Glutamatergic neuron (in vitro differentiated cells): Measurements from ENCODE around the gene PER3. TPM values are rescaled to one million over a fixed set of nuclear protein-coding genes. Genes with fewer than 3 reads are reported as not detected.
A peak's percentile ranks its signal among the peaks of the same experiment; 100 is the strongest.
"Not testable (repeated sequence)": the region's sequence is repeated elsewhere in the genome, so short reads cannot be mapped to it uniquely, and the experiment has no call there.

Source experiments
- DNase-seq: peaks from one replicate; pipeline ENCODE4 v3.0.0; 2022
- H3K27ac Mint-ChIP-seq: one replicate; pipeline ENCODE4 v1.8.0; 2020; ENCODE audit warnings: mild to moderate bottlenecking, mixed read lengths, inconsistent platforms; ENCODE audit not compliant: unreplicated experiment
- H3K27me3 Mint-ChIP-seq: one replicate; pipeline ENCODE4 v1.8.0; 2020; ENCODE audit warnings: mild to moderate bottlenecking, moderate library complexity, mixed read lengths, inconsistent platforms; ENCODE audit not compliant: unreplicated experiment
- H3K36me3 Mint-ChIP-seq: one replicate; pipeline ENCODE4 v1.8.0; 2020; ENCODE audit warnings: mild to moderate bottlenecking, mixed read lengths, inconsistent platforms; ENCODE audit not compliant: unreplicated experiment
- H3K4me1 Mint-ChIP-seq: one replicate; pipeline ENCODE4 v1.8.0; 2020; ENCODE audit warnings: mild to moderate bottlenecking, low read depth, mixed read lengths, inconsistent platforms; ENCODE audit not compliant: unreplicated experiment
- H3K4me3 Mint-ChIP-seq: one replicate; pipeline ENCODE4 v1.8.0; 2020; ENCODE audit warnings: mild to moderate bottlenecking, mixed read lengths, inconsistent platforms; ENCODE audit not compliant: unreplicated experiment
- H3K9me3 Mint-ChIP-seq: one replicate; pipeline ENCODE4 v1.8.0; 2020; ENCODE audit warnings: mild to moderate bottlenecking, moderate library complexity, mixed read lengths, inconsistent platforms; ENCODE audit not compliant: unreplicated experiment
- total RNA-seq: library from RNA; stranded (reverse); fragmentation: NEBNext Ultra II Directional; extraction: Animal tissue kit (Norgen Biotek cat#: 25700); gene quantifications from one replicate; pipeline ENCODE4 v1.2.1, GENCODE V29; 2021; ENCODE audit not compliant: unreplicated experiment
- TF ChIP-seq, protein P1 (sequence below): fragments of 200-600 bp; sonication (generic); IDR thresholded peaks from one replicate; pipeline ENCODE4 v1.5.0; 2021; ENCODE audit not compliant: partially characterized antibody, unreplicated experiment

PER3 gene
- total RNA-seq, 1 donor from 2014 or later, result 3.6 TPM

- peaks cover 37% of the 10 kb centered on the region for H3K36me3 Mint-ChIP-seq
- peaks cover 9% of the 10 kb centered on the region for H3K9me3 Mint-ChIP-seq
- H3K27me3 Mint-ChIP-seq, result peaks cover 7% of the 10 kb centered on the region
- DNase-seq, result no peak
- TF ChIP-seq, protein P1, sequence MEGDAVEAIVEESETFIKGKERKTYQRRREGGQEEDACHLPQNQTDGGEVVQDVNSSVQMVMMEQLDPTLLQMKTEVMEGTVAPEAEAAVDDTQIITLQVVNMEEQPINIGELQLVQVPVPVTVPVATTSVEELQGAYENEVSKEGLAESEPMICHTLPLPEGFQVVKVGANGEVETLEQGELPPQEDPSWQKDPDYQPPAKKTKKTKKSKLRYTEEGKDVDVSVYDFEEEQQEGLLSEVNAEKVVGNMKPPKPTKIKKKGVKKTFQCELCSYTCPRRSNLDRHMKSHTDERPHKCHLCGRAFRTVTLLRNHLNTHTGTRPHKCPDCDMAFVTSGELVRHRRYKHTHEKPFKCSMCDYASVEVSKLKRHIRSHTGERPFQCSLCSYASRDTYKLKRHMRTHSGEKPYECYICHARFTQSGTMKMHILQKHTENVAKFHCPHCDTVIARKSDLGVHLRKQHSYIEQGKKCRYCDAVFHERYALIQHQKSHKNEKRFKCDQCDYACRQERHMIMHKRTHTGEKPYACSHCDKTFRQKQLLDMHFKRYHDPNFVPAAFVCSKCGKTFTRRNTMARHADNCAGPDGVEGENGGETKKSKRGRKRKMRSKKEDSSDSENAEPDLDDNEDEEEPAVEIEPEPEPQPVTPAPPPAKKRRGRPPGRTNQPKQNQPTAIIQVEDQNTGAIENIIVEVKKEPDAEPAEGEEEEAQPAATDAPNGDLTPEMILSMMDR, result no peak
- H3K4me1 Mint-ChIP-seq, result no peaks in the 10 kb centered on the region
- no peak overlapping the region for H3K27ac Mint-ChIP-seq
- no peak overlapping the region for H3K4me3 Mint-ChIP-seq
These were observed 5.7 kb downstream of the PER3 start for GRCh38 chr1:7789828-7790227.

- not testable (repeated sequence) for H3K27me3 Mint-ChIP-seq, H3K4me1 Mint-ChIP-seq, H3K4me3 Mint-ChIP-seq, DNase-seq, H3K27ac Mint-ChIP-seq, H3K9me3 Mint-ChIP-seq
- H3K36me3 Mint-ChIP-seq, result peaks cover 40% of the 10 kb centered on the region
These were observed 6.9 kb downstream of the PER3 start for GRCh38 chr1:7791027-7791426.

- Mint-ChIP-seq H3K36me3 (peaks cover 27% of the 10 kb centered on the region), H3K27me3 (peaks cover 2% of the 10 kb centered on the region), H3K4me3 (no peak overlapping the region), H3K9me3 (peaks cover 4% of the 10 kb centered on the region), H3K27ac (no peak overlapping the region), H3K4me1 (no peaks in the 10 kb centered on the region)
- TF ChIP-seq, protein P1, result no peak
- DNase-seq, result no peak
These were observed 11.3 kb downstream of the PER3 start for GRCh38 chr1:7795406-7795805.

DNA sequence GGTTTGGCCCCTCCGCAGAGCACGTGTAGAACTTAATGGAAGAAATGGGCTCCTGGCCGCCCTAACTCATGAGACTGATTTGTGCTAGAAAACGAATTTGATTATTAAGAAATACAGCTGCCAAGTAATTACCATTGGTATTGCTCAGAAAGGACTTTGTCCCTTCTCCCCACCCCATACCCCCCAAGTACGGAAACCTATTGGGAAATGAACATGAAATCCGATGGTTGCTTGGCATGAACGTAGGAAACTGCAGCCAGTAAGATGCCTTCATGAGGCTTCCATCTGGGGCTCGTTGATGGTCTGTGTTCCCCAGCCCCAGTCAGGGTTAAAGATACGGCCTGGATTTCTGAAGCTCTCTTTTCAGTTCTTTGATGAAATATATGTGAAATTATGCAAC is 21.4 kb downstream of the PER3 start:
- Mint-ChIP-seq H3K27ac (no peak overlapping the region), H3K4me3 (no peak overlapping the region), H3K9me3 (no peaks in the 10 kb centered on the region), H3K36me3 (no peaks in the 10 kb centered on the region), H3K27me3 (no peaks in the 10 kb centered on the region), H3K4me1 (no peaks in the 10 kb centered on the region)
- TF ChIP-seq, protein P1, result no peak
- no peak for DNase-seq

DNA sequence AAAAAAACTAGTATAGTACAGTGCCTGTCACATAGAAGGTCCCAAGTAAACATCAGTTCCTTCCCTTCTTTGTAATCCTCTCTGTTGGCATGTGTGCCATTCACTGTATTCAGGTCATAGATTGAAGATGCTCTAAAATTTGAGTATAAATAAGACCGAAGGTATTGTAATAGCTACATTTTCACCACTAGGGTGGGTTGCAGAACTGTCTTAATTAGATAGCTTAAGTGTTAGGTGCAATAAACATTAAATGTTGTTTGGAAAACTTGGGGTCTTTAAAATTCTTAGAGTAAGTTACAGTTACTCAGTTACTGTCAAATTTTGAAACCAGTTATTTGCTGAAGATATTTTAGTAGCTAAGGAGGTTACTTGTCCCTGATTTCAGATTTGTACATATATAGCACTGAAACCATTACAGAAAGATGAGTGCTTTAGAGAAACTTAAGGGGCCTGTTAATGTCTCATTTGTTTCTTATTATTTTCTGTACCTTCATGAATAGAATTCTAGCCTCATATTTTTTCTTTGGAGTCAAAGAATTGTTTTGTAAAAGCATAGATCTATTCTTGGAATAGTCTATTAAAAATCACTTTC is 24.3 kb downstream of the PER3 start:
- no peak for DNase-seq
- Mint-ChIP-seq H3K4me3 (no peak overlapping the region), H3K36me3 (peaks cover 6% of the 10 kb centered on the region), H3K27ac (no peak overlapping the region), H3K27me3 (no peaks in the 10 kb centered on the region), H3K9me3 (no peaks in the 10 kb centered on the region), H3K4me1 (no peaks in the 10 kb centered on the region)
- TF ChIP-seq, protein P1, result peak; percentile 72
